Measurements from ENCODE around the gene PAK6. TPM values are rescaled to one million over a fixed set of nuclear protein-coding genes. Genes with fewer than 3 reads are reported as not detected.

Gene PAK6
- total and polyA plus RNA-seq, 4 donors, result 0.05 to 0.17 (median 0.10) TPM

- TF ChIP-seq YY1 (IDR thresholded peaks at IDR 0.05) (no peak), CTCF (IDR thresholded peaks at IDR 0.05; ENCODE audit: low read depth, low read length, missing input control) (peak; percentile 18), MAX (IDR thresholded peaks at IDR 0.05) (no peak), HNF4G (IDR thresholded peaks at IDR 0.05) (no peak), ATF3 (IDR thresholded peaks at IDR 0.05) (no peak)
These were observed 50.4 kb downstream of the PAK6 start (continued) for GRCh38 chr15:40289140-40289775.

- no peak for TF ChIP-seq SP1 (IDR thresholded peaks at IDR 0.05)
- TF ChIP-seq MAX (IDR thresholded peaks at IDR 0.05), result no peak
- TF ChIP-seq HNF4A (conservative IDR thresholded peaks at IDR 0.05), result no peak
- TF ChIP-seq EGR1 (IDR thresholded peaks at IDR 0.05; ENCODE audit: low read depth in 2 of 2), result no peak
- TF ChIP-seq JUND (IDR thresholded peaks at IDR 0.05), result no peak
- no peak for TF ChIP-seq CTCF (IDR thresholded peaks at IDR 0.05; ENCODE audit: low read depth, low read length, missing input control)
- TF ChIP-seq GABPA (IDR thresholded peaks at IDR 0.05 in 1 of 2, conservative IDR thresholded peaks at IDR 0.05 in 1 of 2), result no peak
- no peak for TF ChIP-seq NR2F2 (IDR thresholded peaks at IDR 0.05)
- no peak for TF ChIP-seq YY1 (IDR thresholded peaks at IDR 0.05)
- no peak for TF ChIP-seq TAF1 (conservative IDR thresholded peaks at IDR 0.05)
- TF ChIP-seq REST (IDR thresholded peaks at IDR 0.05), result no peak
- no peak for TF ChIP-seq ZBTB33 (IDR thresholded peaks at IDR 0.05)
- TF ChIP-seq ATF3 (IDR thresholded peaks at IDR 0.05), result no peak
- no peak for TF ChIP-seq FOXA1 (IDR thresholded peaks at IDR 0.05)
- no peak for TF ChIP-seq RXRA (IDR thresholded peaks at IDR 0.05)
- Histone ChIP-seq H3K4me3 (ENCODE audit: low read depth in 1 of 3, low read length in 3 of 3) (no peak overlapping the region), H3K36me3 (ENCODE audit: control insufficient read depth in 4 of 4, insufficient read depth in 3 of 4, low read depth in 1 of 4, low read length in 3 of 4) (no peaks in the 10 kb centered on the region), H3K9ac (ENCODE audit: low read depth in 1 of 2, low read length in 2 of 2) (no peak overlapping the region), H3K4me1 (ENCODE audit: control insufficient read depth in 4 of 4, insufficient read depth in 4 of 4, low read length in 3 of 4) (peaks cover 2 to 15% (median 8%) of the 10 kb centered on the region in 4 donors), H3K27ac (ENCODE audit: low read depth in 1 of 2, low read length in 2 of 2) (no peak overlapping the region), H3K27me3 (ENCODE audit: control insufficient read depth in 4 of 4, insufficient read depth in 4 of 4, low read length in 3 of 4) (no peaks in the 10 kb centered on the region), H3K9me3 (ENCODE audit: control insufficient read depth in 4 of 4, low read length in 3 of 4) (no peaks in the 10 kb centered on the region)
- 71% methylated on average over 12 of the region's 12 CpGs for WGBS
- no peak for DNase-seq (ENCODE audit: low spot score)
These were observed 51.7 kb downstream of the PAK6 start for GRCh38 chr15:40290545-40290917.

All from liver (tissue), 9 donors.